Activated CD8-positive, alpha-beta T cell treated with anti-CD3 and anti-CD28 coated beads, Interleukin-2, amount 10 ng/mL, durations not matched to agents 7 days and 5 days (primary cell): Measurements from ENCODE around the gene LIMK2. TPM values are rescaled to one million over a fixed set of nuclear protein-coding genes. Genes with fewer than 3 reads are reported as not detected.

ENCODE experiments used
- ATAC-seq: fragments of 150-1000 bp; cut with Tn5 transposase; one replicate; pipeline ENCODE4 v1.10.0; 2021; ENCODE audit warnings: moderate library complexity
- CTCF ChIA-PET: fragments of 350-600 bp; sonication (Branson Sonifier 250); formaldehyde crosslinking; loops from one replicate; lab custom pipeline; 2021; ENCODE audit warnings: antibody characterized with exemption; lab: Charles Lee
- POLR2A ChIA-PET: fragments of 350-600 bp; sonication (Branson Sonifier 250); formaldehyde crosslinking; loops from one replicate; lab custom pipeline; 2021; ENCODE audit warnings: antibody characterized with exemption; lab: Charles Lee
- DNase-seq: peaks from one replicate; pipeline ENCODE4 v3.0.0-alpha.2; 2020
- H3K27ac Mint-ChIP-seq: one replicate; pipeline ENCODE4 v1.8.0; 2021; ENCODE audit warnings: mild to moderate bottlenecking, mixed read lengths
- H3K27me3 Mint-ChIP-seq: one replicate; pipeline ENCODE4 v1.8.0; 2021; ENCODE audit warnings: low read depth, mixed read lengths
- H3K36me3 Mint-ChIP-seq: one replicate; pipeline ENCODE4 v1.8.0; 2021; ENCODE audit warnings: low read depth, mixed read lengths
- H3K4me1 Mint-ChIP-seq: one replicate; pipeline ENCODE4 v1.8.0; 2021; ENCODE audit warnings: low read depth, mixed read lengths
- H3K4me3 Mint-ChIP-seq: one replicate; pipeline ENCODE4 v1.8.0; 2021; ENCODE audit warnings: mild to moderate bottlenecking, mixed read lengths
- H3K9me3 Mint-ChIP-seq: one replicate; pipeline ENCODE4 v1.8.0; 2022; ENCODE audit warnings: mixed read lengths; ENCODE audit not compliant: insufficient read depth
- total RNA-seq, 2 experiments: library from RNA; stranded (reverse); gene quantifications; one replicate each; pipeline ENCODE4 v1.2.3, GENCODE V29; 2021

Gene LIMK2
- total RNA-seq, 2 experiments from 2014 or later: 42.7 to 44.3 TPM

DNA sequence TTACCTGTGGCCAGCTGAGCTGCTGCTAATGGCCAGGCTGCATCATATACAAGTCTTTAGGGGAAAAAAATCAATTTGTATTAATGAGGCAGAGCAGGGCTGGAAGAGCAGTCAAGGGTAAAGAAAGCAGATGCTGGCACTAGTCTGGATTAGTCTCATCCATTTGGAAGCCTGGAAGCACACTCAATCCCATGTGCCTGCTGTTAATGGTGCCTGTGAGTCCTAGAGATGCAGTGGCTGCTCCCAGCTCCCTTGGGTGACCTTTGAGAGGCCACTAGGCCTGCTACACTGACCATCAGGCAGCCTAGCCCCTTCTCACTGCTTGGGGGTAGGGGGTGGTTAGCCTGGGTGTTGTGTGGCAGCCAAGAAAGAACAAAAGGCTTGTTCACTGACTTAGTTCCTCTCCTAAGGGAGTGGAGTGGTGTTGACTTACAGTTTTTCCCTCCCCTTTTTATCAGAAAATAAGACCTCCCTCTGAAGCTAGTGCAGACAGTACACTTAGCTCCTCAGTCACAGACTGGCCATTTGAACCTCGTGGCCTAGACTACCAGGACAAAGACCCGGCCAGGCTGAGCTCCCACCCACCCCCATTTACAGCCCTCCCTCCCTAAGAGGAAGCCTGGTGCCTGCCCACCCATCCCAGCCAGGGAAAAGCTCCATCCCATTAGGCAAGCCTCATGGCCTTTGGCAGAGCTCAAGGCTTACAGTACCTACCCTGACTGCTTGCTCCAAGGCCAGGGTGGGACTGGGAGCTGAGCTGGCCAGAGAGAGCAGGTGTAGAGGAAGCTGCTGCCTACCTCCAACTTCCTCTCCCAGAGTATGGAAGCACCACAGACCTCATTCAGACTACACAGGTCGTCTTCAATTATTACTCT lies 72.4 kb downstream of the LIMK2 start:
- Mint-ChIP-seq H3K9me3 (no peaks in the 10 kb centered on the region), H3K36me3 (peaks cover 57% of the 10 kb centered on the region), H3K4me1 (peaks cover 65% of the 10 kb centered on the region), H3K27ac (peak overlapping the region; percentile 90), H3K27me3 (no peaks in the 10 kb centered on the region), H3K4me3 (no peak overlapping the region)
- ATAC-seq (no peak), DNase-seq (no peak)
- CTCF ChIA-PET: interaction anchor here (0.6 to 3.8 kb wide), 4 partner anchors 11 to 198 kb away, joined by 3 to 32 read pairs (median 10); no protein-coding TSS in a partner anchor
- POLR2A ChIA-PET: interaction anchor here (0.9 kb wide), 1 partner anchor 29 kb away, joined by 5 read pairs; no protein-coding TSS in a partner anchor

DNA sequence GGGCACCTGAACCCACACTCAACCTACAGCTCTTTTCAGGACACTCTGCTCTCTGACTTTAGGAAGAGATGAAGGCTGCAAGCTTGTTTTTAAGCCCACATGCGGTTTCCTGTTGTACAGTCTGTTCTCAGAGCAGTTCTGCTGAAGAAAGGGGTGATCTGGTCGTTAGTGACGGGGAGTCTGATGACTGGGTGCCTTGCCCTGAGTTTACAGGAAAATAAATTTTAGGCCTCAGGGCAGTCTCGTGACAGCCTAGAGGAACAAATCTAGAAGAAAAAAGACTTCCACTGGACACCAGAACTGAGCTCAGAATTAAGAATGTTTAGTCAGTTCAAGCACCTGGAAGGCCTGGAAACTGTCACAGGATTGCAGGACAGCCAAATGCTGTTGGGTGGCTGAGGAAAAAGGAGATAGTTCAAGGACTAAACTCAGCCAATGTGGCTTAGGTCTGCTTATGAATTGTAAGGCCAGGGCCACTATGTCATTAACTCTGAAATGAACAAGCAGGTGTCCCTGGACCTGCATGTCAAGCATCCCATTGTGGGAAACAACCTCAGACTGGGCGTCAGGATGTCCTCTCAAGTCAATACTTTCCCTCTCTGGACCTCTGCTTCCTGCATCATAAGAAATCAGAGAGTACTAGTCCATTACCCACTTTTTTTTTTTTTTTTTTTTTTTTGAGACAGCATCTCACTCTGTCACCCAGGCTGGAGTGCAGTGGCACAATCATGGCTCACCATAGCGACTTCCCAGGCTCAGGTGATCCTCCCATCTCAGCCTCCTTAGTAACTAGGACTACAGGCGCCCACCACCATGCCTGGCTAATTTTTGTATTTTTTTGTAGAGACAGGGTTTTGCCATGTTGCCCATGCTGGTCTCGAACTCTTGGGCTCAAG lies 74.5 kb downstream of the LIMK2 start:
- Mint-ChIP-seq H3K27ac (peak overlapping the region; percentile 90), H3K9me3 (no peaks in the 10 kb centered on the region), H3K4me3 (peak overlapping the region; percentile 35), H3K36me3 (peaks cover 52% of the 10 kb centered on the region), H3K4me1 (peaks cover 67% of the 10 kb centered on the region), H3K27me3 (no peaks in the 10 kb centered on the region)
- ChIA-PET CTCF (interaction anchor here (0.8 to 3.8 kb wide), 13 partner anchors 9 to 1969 kb away, joined by 3 to 32 read pairs (median 4); partner anchors contain the start of genes LIMK2 and PATZ1), POLR2A (interaction anchor here (0.8 to 1.8 kb wide), 2 partner anchors 10 to 60 kb away, joined by 4 to 9 read pairs; partner anchors contain the start of gene PATZ1)
- DNase-seq (peak; percentile 82), ATAC-seq (peak; percentile 50)

DNA sequence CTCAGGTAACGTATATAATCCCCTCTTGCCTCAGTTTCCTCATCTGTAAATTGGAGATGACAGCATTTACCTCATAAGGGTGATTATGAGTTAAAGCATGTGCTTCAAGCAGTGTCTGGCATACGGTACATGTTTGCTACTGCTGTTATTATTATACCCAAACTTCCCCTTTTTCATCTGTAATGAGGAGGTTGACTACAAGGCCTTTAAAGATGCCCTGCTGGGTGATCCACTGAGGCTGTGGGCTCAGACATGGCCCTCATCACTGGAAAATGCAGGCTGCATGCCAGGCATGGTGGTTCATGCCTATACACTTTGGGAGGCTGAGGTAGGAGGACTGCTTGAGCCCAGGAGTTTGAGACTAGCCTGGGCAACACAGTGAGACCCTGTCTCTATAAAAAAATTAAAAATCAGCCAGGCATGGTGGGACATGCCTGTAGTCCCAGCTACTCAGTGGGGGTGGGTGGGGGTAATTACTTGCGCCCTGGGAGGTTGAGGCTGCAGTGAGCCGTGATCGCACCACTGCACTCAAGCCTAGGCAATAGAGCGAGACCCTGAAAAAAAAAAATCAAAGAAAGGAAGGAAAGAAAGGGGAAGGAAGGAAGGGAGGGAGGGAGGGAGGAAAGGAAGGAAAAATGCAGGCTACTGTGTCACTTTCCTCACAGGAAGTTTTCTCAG lies 75.9 kb downstream of the LIMK2 start:
- ChIA-PET POLR2A (interaction anchor here (1.2 to 6.0 kb wide), 2 partner anchors 8 to 319 kb away, joined by 3 to 99 read pairs; partner anchors contain the start of genes MORC2 and TUG1), CTCF (interaction anchor here (1.4 to 7.1 kb wide), 2 partner anchors 25 to 77 kb away, joined by 5 to 92 read pairs; no protein-coding TSS in a partner anchor)
- Mint-ChIP-seq H3K4me3 (peak overlapping the region; percentile 97), H3K9me3 (no peaks in the 10 kb centered on the region), H3K27ac (peak overlapping the region; percentile 90), H3K36me3 (peaks cover 46% of the 10 kb centered on the region), H3K4me1 (peaks cover 80% of the 10 kb centered on the region), H3K27me3 (no peaks in the 10 kb centered on the region)
- ATAC-seq (no peak), DNase-seq (no peak)

DNA sequence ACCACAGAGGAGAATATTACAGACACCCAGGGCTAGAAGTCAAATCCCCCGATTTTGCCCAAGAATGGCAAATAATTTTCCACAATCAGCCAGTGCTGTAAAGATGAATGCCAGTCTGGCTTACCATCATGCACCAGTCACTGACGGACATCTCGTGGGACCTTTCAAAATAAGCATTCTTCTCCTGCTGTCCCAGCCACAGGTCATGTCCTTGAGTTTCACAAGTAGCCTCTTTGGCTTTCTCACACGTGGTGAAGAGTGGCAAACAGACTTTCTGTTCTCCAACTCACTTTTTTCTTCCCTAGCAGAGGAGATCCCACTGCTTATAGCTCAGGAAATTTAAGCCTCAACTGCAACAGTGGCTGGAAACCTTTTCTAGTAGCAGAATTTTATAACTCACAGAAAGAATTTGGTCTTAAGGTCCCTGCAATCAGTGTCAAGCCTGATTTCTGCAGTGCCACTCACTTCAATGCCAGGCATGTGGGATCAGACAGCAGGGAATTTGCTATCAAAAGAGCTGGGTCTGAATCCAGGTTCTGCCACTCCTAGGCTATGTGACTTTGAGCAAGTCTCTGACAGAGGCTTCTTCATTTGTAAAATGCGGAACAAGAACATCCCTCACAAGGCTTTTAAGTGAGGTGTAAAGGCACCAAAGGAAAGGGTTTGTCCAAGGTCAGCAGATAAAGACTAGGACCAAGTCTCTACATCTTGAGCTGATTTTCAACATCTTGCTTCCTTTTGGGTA lies 76.6 kb downstream of the LIMK2 start:
- no peak for ATAC-seq
- Mint-ChIP-seq H3K9me3 (no peaks in the 10 kb centered on the region), H3K4me3 (peak overlapping the region; percentile 97), H3K27ac (peak overlapping the region; percentile 99), H3K4me1 (peaks cover 83% of the 10 kb centered on the region), H3K36me3 (peaks cover 40% of the 10 kb centered on the region), H3K27me3 (no peaks in the 10 kb centered on the region)
- ChIA-PET CTCF (interaction anchor here (0.8 to 7.1 kb wide), 6 partner anchors 10 to 77 kb away, joined by 3 to 92 read pairs (median 4); no protein-coding TSS in a partner anchor), POLR2A (interaction anchor here (0.7 to 6.0 kb wide), 7 partner anchors 9 to 320 kb away, joined by 3 to 99 read pairs (median 3); partner anchors contain the start of genes MORC2, PATZ1 and TUG1)
- DNase-seq: no peak

DNA sequence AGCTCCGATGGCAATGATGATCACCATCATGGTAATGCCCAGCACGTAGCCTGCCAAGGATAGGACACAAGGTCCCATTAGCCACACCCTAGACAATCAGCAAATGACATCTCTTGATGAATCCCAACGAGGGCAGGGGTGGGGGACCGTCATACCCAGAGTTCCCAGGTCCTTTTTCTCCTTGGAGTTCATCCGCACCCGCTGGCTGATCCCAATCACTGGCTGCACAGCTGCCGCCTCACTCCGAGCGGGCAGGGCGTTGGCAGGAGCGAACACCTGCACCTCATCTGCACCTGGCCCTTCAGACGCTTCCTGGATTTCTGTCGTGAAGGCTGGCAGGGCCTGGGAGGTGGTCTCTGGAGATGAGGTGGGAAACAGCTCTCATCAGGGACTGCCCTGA lies 77.2 kb downstream of the LIMK2 start:
- peak overlapping the region; percentile 97 for H3K4me3 Mint-ChIP-seq
- peaks cover 85% of the 10 kb centered on the region for H3K4me1 Mint-ChIP-seq
- H3K27ac Mint-ChIP-seq: peak overlapping the region; percentile 99
- ChIA-PET POLR2A (interaction anchor here (0.6 to 6.0 kb wide), 12 partner anchors 9 to 320 kb away, joined by 3 to 99 read pairs (median 6); partner anchors contain the start of genes LIMK2 and PATZ1), CTCF (interaction anchor here (1.1 to 7.1 kb wide), 7 partner anchors 9 to 319 kb away, joined by 3 to 92 read pairs (median 5); no protein-coding TSS in a partner anchor)
- DNase-seq (no peak), ATAC-seq (no peak)
- H3K27me3 Mint-ChIP-seq: no peaks in the 10 kb centered on the region
- H3K36me3 Mint-ChIP-seq: peaks cover 36% of the 10 kb centered on the region
- no peaks in the 10 kb centered on the region for H3K9me3 Mint-ChIP-seq

DNA sequence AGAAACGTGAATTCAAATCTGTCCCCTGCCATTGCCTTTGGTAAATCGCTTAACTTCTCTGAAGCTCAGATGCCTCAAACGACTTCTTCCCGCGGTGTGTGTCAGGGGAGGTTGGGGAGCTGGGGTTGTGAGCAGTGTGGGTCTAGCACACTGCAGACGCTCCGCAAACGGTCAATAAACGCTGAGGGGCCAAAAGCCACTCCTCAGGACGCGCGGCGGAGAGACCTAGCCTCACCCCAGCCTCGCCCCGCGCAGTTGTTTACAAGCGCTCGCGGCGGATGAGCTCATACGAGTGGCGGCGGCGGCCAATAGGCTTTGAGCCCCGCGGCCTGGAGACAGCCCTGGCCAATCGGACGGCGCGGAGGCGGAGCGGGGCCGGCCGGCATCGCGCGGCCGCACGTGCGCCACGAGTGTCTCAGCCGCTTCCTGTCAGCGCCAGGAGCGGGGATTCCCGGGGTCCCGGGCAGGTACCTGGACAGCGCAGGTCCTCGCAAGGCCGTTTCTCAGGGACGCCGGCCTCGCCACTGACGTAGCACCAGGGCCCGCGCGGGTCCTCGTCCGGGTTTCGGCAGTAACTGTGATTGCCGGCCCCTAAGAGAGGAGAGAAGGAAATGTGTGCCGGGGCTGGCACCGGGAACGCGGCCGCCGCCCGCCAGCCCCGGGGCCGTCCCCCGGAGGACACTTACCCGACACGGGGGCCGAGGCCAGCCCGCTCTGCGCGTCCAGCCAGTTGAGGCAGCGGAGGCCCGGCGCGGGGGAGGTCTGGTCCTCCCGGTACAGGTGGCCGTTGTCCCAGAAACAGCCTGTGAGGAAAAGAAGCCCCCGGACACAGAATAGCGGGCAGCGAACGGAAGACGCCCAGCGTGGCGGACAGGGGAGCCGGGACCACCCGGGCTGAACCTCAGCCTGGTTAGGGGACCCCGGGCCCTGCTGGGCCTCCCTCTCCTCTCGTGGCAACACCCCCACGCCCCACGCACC lies 78.7 kb downstream of the LIMK2 start:
- ChIA-PET POLR2A (interaction anchor here (0.5 to 6.0 kb wide), 22 partner anchors 8 to 339 kb away, joined by 3 to 99 read pairs (median 6); partner anchors contain the start of genes LIMK2, MORC2, PATZ1 and TUG1), CTCF (interaction anchor here (0.6 to 7.1 kb wide), 14 partner anchors 9 to 371 kb away, joined by 3 to 92 read pairs (median 4); partner anchors contain the start of genes PISD and SELENOM)
- ATAC-seq (peak; percentile 88), DNase-seq (peak; percentile 95)
- Mint-ChIP-seq H3K4me1 (peaks cover 77% of the 10 kb centered on the region), H3K36me3 (peaks cover 23% of the 10 kb centered on the region), H3K27me3 (no peaks in the 10 kb centered on the region), H3K9me3 (no peaks in the 10 kb centered on the region), H3K4me3 (peak overlapping the region; percentile 97), H3K27ac (peak overlapping the region; percentile 99)

DNA sequence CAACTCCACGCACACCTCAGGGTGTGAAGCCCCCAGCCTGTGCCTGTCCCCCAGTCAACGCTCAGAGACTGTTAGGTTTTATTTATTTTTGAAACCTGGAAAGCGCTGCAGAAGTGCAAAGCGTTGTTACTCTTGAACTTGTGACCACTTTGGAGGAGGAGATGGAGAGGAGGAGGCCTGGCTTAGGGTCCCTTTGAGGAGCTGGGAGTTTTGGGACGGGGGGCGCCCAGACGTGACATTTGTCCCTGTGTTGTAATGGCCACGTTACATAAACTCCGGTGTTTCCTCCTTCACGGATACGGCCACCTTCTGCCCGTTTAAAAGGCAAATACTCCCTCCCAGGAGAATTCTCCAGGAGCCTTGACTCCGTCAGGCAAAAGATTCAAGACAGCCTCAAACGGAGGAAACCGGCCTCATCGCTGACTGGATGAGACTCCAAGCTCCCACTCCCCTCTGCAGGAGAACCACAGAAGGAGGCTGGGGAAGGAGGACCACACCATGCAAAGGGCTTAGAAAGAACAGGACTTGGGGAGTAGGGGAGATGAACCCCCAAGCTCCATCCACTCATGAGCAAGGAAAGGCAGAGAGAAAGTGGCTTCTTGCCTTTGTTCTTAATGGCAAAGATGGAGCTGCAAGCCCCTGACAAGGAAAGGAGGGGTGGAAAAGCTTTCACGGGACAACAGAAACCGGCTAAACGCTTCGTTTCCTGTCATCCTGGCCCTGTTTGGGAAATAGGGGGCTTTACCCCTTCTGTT lies 79.6 kb downstream of the LIMK2 start:
- no peak for ATAC-seq
- no peaks in the 10 kb centered on the region for H3K27me3 Mint-ChIP-seq
- no peak for DNase-seq
- peak overlapping the region; percentile 97 for H3K4me3 Mint-ChIP-seq
- H3K36me3 Mint-ChIP-seq: peaks cover 21% of the 10 kb centered on the region
- H3K4me1 Mint-ChIP-seq: peaks cover 77% of the 10 kb centered on the region
- H3K9me3 Mint-ChIP-seq: no peaks in the 10 kb centered on the region
- ChIA-PET CTCF (interaction anchor here (0.6 to 7.1 kb wide), 14 partner anchors 9 to 207 kb away, joined by 3 to 92 read pairs (median 6); partner anchors contain the start of gene SELENOM), POLR2A (interaction anchor here (0.8 to 6.0 kb wide), 16 partner anchors 11 to 339 kb away, joined by 3 to 99 read pairs (median 8); partner anchors contain the start of genes LIMK2, MORC2, PATZ1 and RNF185)
- H3K27ac Mint-ChIP-seq: peak overlapping the region; percentile 88

DNA sequence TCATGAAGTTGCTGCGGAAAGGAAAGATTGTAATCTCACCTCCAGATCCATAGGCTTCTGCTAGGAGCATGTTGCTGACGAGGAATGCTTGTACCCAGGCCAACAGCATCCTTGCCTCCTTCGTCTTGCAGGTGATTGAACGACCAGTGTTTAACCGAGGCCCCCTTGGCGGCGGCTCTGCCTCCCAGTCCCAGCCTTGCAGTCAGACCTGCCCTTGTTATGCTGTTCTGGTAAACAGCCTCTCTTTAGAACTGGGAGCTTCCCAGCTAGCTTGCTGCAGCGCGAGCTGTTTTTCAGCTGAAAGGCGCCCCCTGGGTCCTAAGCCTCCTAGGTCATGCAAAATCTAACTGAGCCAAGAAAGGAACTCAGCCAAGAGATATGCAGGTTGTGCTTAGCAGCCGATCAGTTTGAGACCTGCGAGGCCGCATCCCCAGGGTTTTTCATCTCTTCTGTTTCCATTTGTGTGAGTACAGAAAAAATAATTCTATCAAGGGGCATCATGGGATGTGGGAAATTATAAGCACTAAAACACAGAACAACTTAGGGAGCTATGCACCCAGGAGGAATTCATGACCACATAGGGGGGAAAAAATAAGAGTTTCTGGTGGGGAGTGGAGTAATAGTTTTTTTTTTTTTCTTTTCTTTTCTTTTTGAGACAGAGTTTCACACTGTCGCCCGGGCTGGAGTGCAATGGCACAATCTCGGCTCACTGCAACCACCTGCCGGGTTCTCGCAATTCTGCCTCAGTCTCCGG lies 80.3 kb downstream of the LIMK2 start, which contains the start of gene PIK3IP1:
TSS of gene PIK3IP1 (minus strand) at position 253 of the 754 bp plus-strand sequence. CDS start at position 109, 144 bp downstream.
- DNase-seq (peak; percentile 89), ATAC-seq (peak; percentile 50)
- Mint-ChIP-seq H3K4me3 (peak within 1 kb of the TSS; percentile 97), H3K27me3 (no peaks in the 10 kb centered on the region), H3K36me3 (peaks cover 21% of the 10 kb centered on the region), H3K27ac (peak within 1 kb of the TSS; percentile 88), H3K9me3 (no peaks in the 10 kb centered on the region), H3K4me1 (peaks cover 74% of the 10 kb centered on the region)
- ChIA-PET CTCF (interaction anchor here (0.6 to 7.1 kb wide), 16 partner anchors 8 to 208 kb away, joined by 3 to 92 read pairs (median 6); partner anchors contain the start of gene SELENOM), POLR2A (interaction anchor here (0.6 to 6.0 kb wide), 18 partner anchors 10 to 1290 kb away, joined by 3 to 99 read pairs (median 6); partner anchors contain the start of genes LIMK2, MORC2, PATZ1 and RNF185)
